T-helper 22 cell (primary cell): Measurements from ENCODE around the gene NR1D1.

Experiments used
- DNase-seq: peaks from one replicate; pipeline ENCODE4 v3.0.0-alpha.2; 2020; ENCODE audit warnings: low read depth

The NR1D1 gene

GRCh38 chr17:40062329-40063186 is 37.8 kb downstream of the NR1D1 start, which contains the start of gene THRA:
THRA (plus strand) TSS chr17:40062965; CDS start chr17:40074489, 11,524 bp downstream.
- DNase-seq, result peak; percentile 58

- DNase-seq, result no peak
These were observed 38.8 kb downstream of the NR1D1 start for GRCh38 chr17:40061609-40062038.

GRCh38 chr17:40060887-40061608 is 39.3 kb downstream of the NR1D1 start:
- DNase-seq, result no peak

GRCh38 chr17:40059729-40060475 is 40.5 kb downstream of the NR1D1 start:
- no peak for DNase-seq

GRCh38 chr17:40058865-40059264 is 41.5 kb downstream of the NR1D1 start:
- no peak for DNase-seq

GRCh38 chr17:40058186-40058784 is 42.1 kb downstream of the NR1D1 start:
- no peak for DNase-seq

GRCh38 chr17:40056379-40057015 is 43.9 kb downstream of the NR1D1 start:
- no peak for DNase-seq
